HL-60/S4 treated with phorbol 12-myristate 13-acetate at 8.2 ng/mL for 4 days and 3 days (cell line): ENCODE data around the gene TRIM24.

ENCODE experiments used
- in situ Hi-C: fragments of 300-500 bp; cut with MboI; formaldehyde crosslinking; loops from 2 replicates; pipeline ENCODE4 v1.15.0; 2022; ENCODE audit warnings: low sequenced_read_pairs

The TRIM24 gene

GRCh38 chr7:138568655-138569054, 108.6 kb downstream of the TRIM24 start:
- in situ Hi-C loops = no loop called here

DNA sequence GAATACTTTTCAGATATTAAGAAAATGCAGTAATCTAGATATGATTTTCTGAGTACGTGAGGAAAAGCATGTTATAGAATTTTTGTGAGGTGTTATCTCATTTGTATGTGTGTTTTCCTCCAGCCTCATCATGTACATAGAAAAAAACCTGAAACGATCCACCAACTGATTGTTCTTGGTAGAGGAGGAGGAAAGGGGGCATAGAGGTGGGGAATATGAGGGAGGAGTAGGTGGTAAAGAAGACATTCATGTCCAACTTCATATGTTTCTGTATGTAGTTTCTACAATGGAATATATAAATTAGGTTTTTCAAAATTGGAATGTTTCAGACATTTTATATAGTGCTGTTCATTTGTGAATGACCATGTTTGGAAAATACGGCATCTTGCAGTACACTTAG, 109.4 kb downstream of the TRIM24 start:
- in situ Hi-C loops = no loop called here

GRCh38 chr7:138570715-138571114, 110.7 kb downstream of the TRIM24 start:
- in situ Hi-C loops = no loop called here

- in situ Hi-C loops = no loop called here
These were observed 113.7 kb downstream of the TRIM24 start for GRCh38 chr7:138573741-138574140.

GRCh38 chr7:138575897-138576428, 115.9 kb downstream of the TRIM24 start:
- in situ Hi-C loops = no loop called here

GRCh38 chr7:138579136-138579535, 119.1 kb downstream of the TRIM24 start:
- in situ Hi-C loops = no loop called here

DNA sequence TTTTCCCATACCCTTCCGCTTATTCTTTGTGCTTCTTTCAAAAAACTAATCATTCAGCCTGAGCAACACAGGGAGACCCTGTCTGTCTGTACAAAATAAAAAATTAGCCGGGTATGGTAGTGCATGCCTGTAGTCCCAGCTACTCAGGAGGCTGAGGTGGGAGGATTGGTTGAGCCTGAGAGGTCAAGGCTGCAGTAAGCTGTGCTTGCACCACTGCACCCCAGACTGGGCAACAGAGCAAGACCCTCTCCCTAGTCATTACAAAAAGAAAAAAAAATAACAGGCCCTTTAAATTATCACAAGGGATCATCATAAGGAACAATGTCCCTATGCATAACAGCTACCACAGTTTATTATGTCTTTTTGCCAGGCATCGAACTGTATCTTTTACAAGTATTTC, 119.6 kb downstream of the TRIM24 start:
- in situ Hi-C loops = no loop called here

DNA sequence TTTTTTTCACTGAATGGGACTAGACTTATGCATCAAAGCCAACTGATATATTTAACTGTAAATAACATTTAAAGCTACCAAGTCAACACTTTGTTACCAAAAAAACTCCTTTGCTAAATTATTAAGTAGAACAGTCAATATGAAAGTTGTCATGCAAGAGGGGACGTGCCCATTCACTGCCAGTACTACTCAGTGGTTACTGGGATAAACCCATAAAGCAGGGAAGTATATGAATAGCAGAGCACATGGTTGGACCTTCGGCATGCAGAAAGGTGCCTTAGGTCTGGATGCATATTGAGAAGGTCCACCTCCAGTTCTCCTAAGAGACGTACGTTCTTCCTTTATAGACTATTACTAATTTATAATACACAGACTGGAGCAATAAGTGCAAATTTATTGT, 121.0 kb downstream of the TRIM24 start:
- in situ Hi-C loops = no loop called here

DNA sequence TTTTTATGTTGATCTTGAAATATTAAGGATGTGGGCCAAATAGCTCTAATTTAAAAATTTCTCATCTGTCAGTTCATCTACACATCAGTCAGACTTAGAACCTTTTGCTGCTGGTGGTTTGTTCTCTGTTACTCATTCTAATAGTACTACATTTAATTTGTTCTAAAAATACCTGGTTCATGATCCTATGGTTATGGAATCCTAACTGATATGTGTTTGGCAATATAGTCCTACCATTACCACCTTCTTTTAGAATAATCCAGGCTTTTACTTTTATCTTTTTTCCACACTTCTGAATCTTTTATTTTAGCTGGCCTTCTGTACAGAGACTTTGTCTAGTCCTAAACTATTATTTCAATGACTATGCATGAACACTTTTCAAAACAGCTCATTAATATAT, 124.2 kb downstream of the TRIM24 start:
- in situ Hi-C loops = no loop called here

GRCh38 chr7:138584696-138585095, 124.6 kb downstream of the TRIM24 start:
- in situ Hi-C loops = no loop called here

DNA sequence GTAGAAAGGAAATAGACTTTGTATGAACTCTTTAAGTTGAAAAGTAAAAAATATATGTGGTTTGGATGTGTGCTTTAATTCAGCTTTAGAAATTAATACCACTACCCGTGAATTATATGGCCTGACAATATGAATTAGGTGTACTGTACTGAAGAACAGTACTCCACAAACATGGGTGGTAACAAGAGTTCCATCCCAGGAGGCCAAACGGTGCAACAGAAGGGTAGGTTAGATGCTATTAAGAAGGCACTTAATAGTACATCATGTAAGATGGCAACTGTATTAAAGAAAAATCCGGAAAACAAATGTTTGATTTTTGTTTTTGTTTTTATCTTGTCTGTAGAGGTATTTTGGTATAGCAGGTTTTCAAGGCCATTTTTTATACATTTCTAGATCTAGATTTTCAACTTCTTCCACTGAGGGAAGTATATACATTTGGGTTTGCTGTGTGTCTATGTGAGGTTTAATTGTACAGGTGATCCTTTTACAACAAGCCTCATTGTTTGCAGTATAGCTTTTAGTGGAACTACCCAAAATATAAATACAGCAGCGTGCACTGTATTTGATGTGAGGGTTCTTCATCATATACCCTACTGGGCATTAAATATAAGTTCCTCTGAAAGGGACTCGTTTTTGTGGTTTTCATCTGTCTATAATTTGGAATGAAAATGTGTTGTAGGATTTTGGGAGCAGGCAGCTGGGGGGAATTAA, 125.4 kb downstream of the TRIM24 start:
- in situ Hi-C loops = no loop called here

- in situ Hi-C loops = no loop called here
These were observed 127.4 kb downstream of the TRIM24 start for GRCh38 chr7:138587485-138587884.

DNA sequence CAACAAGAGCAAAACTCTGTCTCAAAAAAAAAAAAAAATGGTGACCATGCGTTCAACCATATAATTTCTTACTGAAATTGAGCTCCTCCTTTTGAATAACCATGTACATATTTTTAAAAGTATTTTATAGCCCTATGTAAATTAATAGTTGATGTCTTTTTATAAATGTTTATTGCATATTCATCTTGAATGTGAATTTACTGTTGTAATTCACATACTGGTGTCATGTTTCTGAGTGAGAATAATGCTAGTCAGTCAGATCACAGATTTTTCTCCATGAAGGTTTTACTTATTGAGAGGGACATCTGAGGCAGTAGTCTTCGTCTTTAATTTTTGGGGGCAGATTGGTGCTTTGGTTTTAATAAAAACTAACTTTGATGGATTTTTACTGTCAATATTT, 128.9 kb downstream of the TRIM24 start:
- in situ Hi-C loops = no loop called here

DNA sequence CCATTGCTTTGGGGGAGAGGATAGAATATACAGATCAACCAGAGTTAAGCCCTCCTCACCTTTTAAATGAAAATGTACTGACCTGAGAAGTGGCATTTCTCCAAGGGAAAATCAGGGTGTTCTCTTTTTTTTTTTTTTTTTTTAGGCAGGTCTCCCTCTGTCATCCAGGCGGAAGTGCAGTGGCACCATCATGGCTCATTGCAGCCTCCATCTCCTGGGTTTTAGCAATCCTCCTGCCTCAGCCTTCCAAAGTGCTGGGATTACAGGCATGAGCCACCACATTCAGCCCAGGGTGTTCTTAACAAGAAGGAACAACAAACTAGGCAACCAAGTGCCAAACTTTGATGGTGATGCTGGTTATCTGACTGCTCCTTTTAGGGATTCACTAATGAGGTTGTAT, 130.1 kb downstream of the TRIM24 start:
- in situ Hi-C loops = no loop called here

DNA sequence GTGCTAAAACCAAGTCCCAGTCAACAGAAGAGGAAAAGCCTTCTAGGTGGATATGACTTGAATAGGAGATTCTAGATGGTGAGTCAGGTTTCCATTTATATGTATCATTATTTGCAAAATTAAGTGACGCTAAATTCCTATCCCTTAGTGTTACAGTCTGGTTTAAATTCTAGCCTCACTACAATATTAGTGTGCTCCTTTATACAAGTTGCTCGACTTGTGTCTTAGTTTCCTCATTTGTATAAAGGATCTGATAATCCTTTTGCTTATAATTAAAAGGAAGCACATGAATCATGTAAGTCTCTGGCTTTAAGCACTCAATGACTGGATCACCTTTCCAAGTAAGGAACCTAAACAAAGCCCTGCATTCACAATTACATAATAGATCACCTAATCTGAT, 135.4 kb downstream of the TRIM24 start:
- in situ Hi-C loops = no loop called here

GRCh38 chr7:138602451-138602850, 142.4 kb downstream of the TRIM24 start:
- in situ Hi-C loops = no loop called here

GRCh38 chr7:138603549-138604318, 143.7 kb downstream of the TRIM24 start:
- in situ Hi-C loops = no loop called here

GRCh38 chr7:138606236-138606635, 146.2 kb downstream of the TRIM24 start:
- in situ Hi-C loops = no loop called here

- in situ Hi-C loops = no loop called here
These were observed 147.4 kb downstream of the TRIM24 start for GRCh38 chr7:138607216-138608126.

- in situ Hi-C loops = no loop called here
These were observed 148.2 kb downstream of the TRIM24 start for GRCh38 chr7:138608275-138608674.

DNA sequence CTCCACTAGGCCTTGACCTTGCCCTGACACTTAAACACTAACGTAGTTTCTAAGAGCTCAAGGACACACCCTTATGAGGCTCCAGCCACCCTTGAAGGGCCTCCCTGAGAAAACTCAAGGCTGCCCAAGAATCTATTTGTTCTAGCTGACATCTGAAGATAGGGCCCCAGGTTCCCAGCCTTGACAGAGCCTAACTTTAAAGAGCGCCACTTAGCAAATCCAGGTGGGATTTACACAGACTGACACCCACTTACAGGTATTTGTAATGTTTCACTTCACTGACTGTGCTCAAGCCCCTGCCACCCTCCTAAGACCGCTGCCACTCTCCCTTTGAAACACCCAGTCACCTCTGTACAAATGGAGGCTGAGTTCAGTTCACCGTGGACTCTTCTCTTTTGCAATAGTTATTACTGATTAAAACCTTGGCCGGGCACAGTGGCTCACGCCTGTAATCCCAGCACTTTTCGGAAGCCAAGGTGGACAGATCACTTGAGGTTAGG, 150.7 kb downstream of the TRIM24 start:
- in situ Hi-C loops = no loop called here
